HG03520 (cell line): Measurements from ENCODE around the gene CSNK2A1.
"Not testable (repeated sequence)": the region's sequence is repeated elsewhere in the genome, so short reads cannot be mapped to it uniquely, and the experiment has no call there.

Source experiments
- ATAC-seq: cut with Tn5 transposase; IDR thresholded peaks from one replicate; pipeline ENCODE4 v1.9.1; 2021; ENCODE audit warnings: mild to moderate bottlenecking, moderate library complexity; ENCODE audit not compliant: unreplicated experiment

The CSNK2A1 gene

GRCh38 chr20:536426-537010 is 7.1 kb downstream of the CSNK2A1 start:
- no peak for ATAC-seq

DNA sequence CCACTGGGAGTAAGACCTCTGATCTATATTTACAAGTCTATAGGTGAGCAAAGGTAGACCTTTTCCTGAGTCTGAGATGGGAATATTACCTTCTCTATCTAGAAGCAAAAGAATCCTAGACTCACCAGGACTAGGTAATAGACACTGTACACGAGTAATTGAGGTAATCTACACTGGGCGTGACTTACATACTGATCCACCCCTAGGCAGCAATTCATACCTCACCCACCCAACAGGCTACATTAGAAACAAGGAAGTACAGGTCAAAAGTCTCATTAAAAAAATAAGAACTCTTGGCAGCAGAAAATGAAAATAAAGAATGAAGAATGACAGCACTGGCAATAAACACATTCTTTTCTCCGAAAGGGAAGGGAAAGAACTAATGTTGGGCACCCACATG is 7.6 kb downstream of the CSNK2A1 start:
- ATAC-seq: no peak

- ATAC-seq: no peak
Observed at GRCh38 chr20:533526-533925, 10.1 kb downstream of the CSNK2A1 start.

GRCh38 chr20:532530-532929 is 11.1 kb downstream of the CSNK2A1 start:
- ATAC-seq: no peak

DNA sequence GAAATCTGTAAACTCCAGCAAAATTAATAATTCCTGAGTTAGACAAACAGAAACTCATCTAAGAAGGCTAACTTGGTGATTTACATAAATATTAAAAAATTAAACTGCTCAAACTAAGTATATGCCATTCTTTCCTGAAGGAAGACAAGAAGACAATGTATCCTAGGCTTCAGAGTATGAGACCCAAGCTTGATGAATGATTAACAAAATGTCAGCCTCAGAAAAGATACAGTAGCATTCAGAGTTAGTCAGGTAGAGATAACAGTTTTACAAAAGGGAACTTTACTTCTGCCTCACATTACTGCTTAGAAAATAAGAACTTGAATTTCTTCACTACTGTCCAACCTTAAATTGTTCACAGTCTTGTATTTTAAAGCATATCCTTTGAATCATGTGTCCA is 12.0 kb downstream of the CSNK2A1 start:
- ATAC-seq: no peak

GRCh38 chr20:530321-530720 is 13.3 kb downstream of the CSNK2A1 start:
- no peak for ATAC-seq

- ATAC-seq: no peak
Observed at GRCh38 chr20:528923-529604, 14.5 kb downstream of the CSNK2A1 start.

DNA sequence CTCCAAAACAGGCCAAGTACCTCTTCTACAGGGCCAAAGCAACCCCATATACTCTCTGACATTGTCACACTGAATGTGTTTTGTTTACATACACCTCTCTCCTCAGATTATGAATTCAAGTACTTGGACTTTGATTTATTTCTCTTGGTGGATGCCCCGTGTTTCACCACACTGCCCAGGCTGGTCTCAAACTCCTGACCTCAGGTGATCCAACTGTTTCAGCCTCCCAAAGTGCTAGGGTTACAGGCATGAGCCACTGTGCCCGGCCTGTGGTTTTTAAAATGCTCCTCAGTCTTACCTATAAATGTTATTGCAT is 16.1 kb downstream of the CSNK2A1 start:
- ATAC-seq: no peak

- no peak for ATAC-seq
Observed at GRCh38 chr20:521860-522259, 21.7 kb downstream of the CSNK2A1 start.

- no peak for ATAC-seq
Observed at GRCh38 chr20:519999-520398, 23.6 kb downstream of the CSNK2A1 start.

DNA sequence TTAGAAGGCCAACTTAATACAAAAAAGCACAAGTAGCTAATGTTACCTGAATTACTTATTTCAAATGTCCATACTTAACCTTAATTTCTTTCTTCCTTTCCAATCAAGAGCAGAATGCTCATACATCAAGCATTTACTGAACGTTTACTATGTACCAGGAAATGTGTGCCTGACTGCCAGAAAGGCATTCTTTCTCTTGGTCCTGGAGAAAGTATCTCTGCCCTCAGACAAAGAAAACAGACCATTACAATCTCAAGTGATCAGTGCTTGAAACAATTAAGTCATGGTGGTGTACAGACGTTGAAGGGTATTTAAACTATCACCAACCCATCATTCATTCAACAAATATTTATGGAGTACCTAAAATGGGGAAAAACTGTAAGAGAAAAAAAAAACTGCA is 26.4 kb downstream of the CSNK2A1 start:
- ATAC-seq: no peak

DNA sequence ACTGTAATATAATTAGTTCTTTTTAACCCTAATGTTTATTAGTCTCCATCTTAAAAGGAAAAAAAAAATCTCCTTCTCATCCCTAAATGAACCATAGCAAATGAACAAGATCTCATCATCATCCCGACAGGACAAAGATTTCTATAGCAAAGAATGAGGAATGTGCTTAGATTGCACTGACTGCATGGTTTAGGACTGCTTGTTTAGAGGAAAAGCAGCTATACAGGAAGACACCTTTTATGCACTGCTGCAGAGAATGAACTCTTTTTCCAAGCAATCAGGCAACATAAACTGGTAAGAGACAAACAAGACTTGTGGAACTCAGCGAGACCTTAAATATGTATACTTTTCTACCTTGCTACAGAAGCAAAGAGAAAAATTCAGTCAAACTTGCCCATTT is 26.8 kb downstream of the CSNK2A1 start:
- no peak for ATAC-seq

- ATAC-seq: no peak
Observed at GRCh38 chr20:515696-516095, 27.9 kb downstream of the CSNK2A1 start.

DNA sequence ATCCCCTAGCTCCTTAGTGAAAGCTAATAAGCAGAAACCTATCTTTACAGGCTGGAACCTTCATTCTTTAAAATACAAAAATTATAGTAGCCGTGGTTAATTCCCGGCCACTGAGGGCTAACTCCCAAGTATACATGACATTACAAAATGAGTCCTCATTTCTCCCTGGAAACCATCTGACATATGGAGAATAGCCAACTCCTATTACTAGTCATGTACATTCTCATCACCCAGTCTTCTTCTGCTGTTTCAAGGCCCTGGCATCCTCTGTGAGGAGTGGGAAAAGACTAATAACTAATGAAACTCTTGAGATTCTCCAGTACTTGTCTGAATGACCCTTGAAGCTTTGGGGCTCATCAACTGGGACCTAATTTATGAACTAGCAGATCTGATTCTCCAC is 30.2 kb downstream of the CSNK2A1 start:
- ATAC-seq: no peak

DNA sequence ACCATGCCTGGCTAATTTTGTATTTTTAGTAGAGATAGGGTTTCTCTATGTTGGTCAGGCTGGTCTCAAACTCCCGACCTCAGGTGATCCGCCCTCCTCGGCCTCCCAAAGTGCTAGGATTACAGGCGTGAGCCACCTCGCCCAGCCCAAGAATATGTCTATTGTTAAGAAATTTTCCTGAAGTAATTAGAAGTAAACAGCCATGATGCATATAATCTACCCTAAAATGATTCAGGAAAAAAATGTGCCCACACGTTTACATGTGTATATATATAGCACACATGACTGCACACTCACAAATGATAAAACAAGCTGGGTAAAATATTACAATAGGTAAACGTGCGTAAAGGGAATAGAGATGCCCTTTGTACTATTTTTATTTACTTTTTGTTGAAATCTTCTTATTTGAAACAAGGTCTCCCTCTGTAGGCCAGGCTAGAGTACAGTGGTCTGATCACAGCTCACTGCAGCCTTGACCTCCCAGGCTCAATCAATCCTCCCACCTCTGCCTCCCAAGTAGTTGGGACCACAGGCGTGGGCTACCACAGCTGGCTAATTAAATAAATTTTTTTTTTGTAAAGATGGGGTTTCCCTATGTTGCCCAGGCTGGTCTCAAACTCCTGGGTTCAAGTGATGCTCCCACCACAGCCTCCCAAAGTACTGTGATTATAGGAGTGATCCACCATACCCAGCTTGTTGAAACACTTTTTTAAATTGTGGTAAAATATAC is 33.1 kb downstream of the CSNK2A1 start:
- ATAC-seq: not testable (repeated sequence)

DNA sequence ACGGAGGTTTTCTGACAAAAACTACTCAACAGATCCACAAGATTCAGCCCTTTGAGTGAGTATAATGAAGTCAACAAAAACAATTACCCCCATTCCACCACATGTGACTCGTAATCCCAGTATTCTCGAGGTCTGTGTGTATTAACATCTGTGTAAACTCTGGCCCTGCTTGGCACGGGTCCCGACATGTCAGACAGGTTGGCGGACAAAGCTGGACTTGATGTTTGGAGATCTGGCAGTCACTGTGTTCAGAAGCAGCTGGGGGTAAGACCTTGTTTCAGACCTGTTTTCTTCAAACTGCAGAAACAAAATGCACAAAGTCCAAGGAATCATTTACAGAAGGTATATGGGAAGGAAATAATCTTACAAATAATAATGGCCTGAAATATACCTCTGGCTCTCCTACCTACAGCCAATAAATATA is 35.2 kb downstream of the CSNK2A1 start:
- not testable (repeated sequence) for ATAC-seq

- ATAC-seq: no peak
Observed at GRCh38 chr20:507761-508332, 35.7 kb downstream of the CSNK2A1 start.

- no peak for ATAC-seq
Observed at GRCh38 chr20:507006-507758, 36.4 kb downstream of the CSNK2A1 start.

- no peak for ATAC-seq
Observed at GRCh38 chr20:504632-505075, 38.9 kb downstream of the CSNK2A1 start.

GRCh38 chr20:503048-503737 is 40.4 kb downstream of the CSNK2A1 start:
- ATAC-seq: no peak

GRCh38 chr20:497979-498378 is 45.6 kb downstream of the CSNK2A1 start:
- no peak for ATAC-seq
